T-helper 9 cell (primary cell): ENCODE data around the gene THAP3.
A peak's percentile ranks its signal among the peaks of the same experiment; 100 is the strongest.
"Not testable (repeated sequence)": the region's sequence is repeated elsewhere in the genome, so short reads cannot be mapped to it uniquely, and the experiment has no call there.

ENCODE experiments used
- DNase-seq: peaks from one replicate; pipeline ENCODE4 v3.0.0-alpha.2; 2020

THAP3 gene

DNA sequence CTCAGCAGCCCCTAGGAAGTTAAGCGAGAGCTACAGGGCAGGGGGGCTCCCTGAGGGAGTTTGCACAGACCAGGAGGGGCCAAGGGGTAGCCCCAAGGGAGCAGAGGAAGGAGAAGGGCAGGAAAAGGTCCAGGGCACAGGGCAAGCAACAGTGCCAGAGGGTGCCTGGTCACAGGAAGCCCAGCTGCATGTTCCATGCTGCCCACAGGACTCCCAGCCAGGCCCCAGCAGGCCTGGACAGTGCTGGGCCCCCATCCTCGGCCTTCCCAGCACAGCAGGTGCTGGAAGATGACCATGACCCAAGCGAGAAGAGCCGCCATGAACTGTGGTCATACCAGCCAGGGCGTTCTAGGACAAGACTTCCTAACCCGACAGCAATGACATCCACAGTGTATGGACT, 33.0 kb upstream of the THAP3 start:
- DNase-seq, result no peak

DNA sequence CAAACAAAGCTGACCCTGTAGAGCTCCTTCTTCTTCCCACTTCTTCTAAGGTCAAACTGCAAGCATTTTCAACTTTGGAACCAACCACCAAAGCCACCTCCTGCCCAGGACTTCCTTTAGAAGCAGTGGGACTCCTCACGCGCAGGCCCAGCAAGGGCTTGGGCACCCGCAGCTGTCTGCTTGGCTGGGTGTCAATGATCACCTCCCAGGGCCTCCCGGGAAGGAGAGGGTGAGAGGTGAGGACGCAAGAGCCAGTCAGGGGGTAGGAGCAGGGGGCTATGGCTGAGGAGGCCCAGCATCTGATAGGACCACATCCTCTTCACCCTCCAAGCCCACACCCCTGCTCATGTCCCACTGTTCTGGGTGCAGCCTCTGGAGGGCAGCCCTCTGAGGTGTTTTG, 32.2 kb upstream of the THAP3 start:
- no peak for DNase-seq

DNA sequence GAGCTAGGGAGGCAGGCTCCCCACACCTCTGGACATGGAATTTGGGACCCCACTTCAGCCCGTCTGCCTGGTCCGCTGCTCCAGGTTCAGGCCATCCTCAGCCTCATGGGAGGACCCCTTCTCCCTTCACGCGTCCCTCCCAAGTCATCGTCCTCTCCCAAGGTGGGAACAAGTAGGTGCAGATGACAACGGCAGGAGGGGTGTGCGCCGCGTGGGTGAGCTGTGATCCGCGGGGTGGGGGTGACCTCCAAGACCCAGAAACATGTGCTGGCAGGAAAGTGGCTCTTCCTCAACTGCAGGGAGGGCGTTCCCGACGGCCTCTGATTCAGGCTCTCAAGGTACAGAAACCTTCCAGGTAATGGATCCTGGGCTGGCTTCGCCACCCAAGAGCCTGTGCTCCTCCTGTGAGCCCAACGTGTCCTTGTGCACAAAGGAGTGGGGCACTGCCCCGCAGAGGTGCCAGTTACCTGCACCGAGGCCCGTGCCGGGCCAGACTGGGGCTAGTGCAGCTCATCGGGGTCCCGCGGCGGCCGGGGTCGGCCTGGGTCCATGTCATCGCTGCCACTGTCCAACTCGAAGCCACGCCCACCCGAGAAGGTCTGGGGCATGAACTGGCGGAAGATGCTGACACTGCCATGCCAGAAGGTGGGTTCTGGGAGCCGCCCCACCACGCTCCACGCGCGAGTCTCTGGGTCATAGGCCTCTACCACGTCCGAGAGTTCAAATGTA, 31.6 kb upstream of the THAP3 start:
- no peak for DNase-seq

GRCh38 chr1:6593810-6594209, 30.9 kb upstream of the THAP3 start:
- no peak for DNase-seq

- no peak for DNase-seq
Observed at GRCh38 chr1:6594977-6595740, 29.5 kb upstream of the THAP3 start.

GRCh38 chr1:6596351-6596750, 28.3 kb upstream of the THAP3 start:
- no peak for DNase-seq

GRCh38 chr1:6596886-6597776, 27.5 kb upstream of the THAP3 start:
- no peak for DNase-seq

DNA sequence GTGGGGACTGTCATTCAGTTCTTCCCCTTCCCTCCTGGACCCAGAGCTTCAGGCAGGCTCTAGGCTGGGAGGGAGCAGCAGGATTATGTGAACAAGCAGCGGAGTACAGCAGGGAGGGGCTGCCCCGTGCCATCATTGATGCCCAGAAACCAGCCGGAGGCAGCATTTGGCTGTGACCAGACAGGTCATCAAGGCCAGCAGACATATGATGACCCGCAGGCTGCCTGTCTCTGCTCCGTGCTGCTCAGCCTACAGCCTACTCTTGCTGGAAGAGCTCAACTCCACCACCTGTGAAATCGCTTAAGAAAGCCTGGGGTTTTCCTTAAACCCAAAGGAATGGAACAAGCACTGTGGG, 26.9 kb upstream of the THAP3 start:
- DNase-seq, result no peak

DNA sequence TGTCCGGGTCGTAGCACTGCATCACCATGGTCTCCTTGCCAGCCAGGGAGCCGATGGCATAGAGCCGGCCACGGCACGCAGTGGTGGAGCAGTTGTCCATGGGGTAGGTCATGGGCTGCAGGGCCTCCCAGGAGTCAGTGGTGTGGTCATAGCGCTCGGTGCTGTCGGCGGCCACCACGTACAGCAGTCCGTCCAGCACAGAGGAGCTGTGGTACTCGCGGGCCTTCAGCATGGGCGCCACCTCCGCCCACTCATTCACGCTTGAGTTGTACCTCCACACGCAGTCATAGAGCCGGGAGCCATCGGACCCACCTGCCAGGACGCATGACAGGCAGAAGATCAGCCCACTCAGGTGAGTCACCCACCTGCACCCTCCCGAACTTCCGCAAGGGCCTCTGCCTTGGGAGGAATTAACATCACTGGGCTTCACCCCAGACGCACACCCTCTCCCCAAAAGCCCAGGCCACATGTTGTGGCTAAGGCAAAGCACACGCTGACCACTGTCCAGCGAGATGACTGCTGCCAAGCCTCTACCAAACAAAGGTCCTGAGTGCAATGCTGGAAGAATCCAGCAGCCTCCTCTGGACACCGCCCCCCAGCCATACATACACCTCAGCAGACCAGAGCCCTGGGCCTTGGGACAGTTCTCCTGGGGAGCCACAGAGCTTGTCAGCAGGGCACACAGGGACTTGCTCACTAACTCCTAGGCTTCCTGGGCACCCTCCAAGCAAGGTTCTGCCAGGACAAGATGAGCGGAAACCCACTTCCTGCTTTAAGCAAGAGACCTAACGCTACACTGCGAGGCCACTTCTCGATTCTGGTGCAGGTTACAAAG, 25.3 kb upstream of the THAP3 start:
- DNase-seq, result peak; percentile 32

DNA sequence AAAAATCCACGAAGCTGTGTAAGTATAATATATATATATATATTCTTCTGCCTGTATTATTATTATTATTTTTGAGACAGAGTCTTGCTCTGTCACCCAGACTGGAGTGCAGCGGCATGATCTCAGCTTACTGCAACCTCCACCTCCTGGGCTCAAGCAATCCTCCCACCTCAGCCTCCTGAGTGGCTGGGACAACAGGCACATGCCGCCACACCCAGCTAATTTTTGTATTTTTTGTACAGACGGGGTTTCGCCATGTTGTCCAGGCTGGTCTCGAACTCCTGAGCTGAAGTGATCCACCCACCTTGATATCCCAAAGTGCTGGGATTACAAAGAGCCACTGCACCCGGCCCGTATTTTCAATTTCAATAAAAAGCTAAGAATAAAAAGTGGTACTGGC, 24.7 kb upstream of the THAP3 start:
- not testable (repeated sequence) for DNase-seq

DNA sequence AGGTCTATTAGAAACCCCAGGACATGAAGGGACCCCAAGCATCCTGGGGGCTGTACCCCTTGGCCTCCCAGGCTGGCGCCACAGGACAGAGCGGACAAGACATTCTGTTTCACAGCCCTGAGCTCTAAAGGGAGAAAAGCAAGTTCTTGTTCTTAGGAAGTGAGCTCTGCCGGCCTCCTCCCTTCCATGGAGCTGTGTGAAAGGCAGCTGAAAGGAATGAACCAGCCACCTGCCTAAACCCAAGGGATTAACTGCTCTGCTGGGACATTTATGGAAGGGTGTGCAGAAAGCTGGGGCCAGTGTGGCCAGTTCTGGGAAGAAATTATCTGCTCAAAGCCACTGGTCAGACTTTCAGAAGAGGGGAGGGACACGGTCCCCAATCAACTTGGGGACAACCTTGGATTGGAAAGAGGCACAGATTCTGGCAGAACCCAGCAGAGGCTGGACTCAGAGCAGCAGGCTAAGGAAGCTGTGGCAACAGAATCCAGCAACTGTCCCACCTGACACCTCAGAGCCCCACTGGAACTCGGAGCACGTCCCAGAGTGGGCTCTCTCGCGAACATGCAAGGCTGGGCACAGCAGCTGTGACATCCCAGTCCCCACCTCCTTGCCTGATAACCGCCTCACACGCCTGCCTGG, 24.1 kb upstream of the THAP3 start:
- DNase-seq, result peak; percentile 17

DNA sequence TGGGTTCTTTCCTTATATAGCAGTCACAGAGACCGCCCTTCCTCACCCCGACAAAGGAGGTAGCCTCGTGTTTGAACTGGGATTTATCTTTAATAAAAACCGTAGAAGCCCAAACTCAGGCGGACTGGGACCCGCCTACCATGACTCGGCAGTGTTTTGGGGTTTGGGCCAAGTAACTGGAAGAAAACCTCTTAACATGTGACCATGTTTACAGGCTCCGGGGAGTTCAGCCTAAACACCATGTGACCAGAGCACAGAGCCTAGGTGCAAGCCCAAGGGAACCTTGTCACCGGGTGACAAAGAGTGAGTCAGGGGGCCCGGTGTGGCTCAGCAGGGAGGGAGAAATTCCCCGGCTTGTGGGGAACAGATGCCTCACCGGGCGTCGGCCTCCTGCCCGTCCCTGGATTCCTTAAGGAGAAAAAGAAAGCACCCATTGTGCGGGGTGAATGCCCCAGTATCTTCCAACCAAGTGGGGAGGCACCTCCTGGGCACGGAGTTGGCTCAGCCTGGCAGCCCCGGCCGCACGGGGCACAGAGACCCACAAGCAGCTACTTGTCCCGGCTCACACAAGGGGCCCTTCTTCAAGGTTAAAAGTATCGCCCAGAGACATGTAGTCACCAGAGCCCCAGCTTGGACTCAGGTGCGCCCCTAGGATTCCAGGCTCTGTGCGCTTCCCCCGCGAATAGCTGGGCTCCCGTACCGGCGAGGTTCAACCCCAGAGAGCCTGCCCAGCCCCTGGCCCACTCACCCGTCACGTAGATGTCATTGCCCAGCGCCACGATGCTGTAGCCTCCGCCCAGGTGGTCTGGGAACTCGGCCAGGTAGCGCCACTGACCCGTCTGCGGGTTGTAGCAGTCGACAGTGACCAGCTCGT, 23.4 kb upstream of the THAP3 start:
- DNase-seq, result peak; percentile 66

DNA sequence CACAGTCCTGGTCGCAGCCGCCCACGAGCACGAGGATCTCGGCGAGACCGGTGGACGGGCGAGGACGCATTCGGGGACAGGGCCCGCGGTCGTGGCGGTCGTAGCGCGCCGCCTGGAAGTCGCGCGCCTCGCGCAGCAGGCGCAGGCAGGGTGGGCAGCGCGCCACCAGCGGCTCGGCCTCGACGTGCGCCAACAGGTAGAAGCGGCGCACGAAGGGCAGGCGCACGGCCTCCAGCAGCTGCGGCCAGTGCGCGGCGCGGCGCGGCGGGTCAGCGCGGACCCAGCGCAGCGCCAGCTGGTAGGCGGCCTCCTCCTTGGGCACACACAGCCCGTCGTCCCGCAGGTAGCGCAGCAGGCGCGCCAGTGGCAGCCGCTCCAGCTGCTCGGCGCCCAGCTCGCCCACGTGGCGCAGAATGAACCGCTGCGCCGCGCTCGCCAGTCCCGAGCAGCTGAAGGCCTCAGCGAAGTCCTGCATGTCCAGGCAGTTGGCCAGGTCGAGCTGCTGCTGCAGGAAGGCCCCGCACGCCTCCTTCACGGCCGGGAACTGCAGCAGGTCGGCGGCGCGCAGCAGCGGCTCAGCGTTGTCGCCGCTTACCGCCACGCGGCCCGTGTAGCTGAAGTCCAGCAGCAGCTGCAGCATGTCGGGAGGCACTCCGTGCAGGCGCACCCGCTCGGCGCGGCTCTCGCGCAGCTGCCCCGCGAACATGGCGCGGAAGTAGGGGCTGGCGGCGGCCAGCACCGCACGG, 22.6 kb upstream of the THAP3 start:
- DNase-seq, result no peak

GRCh38 chr1:6602669-6603237, 21.9 kb upstream of the THAP3 start, which contains the start of gene KLHL21:
KLHL21 (minus strand) TSS chr1:6602869; CDS start chr1:6602817, 52 bp downstream.
- peak; percentile 78 for DNase-seq

GRCh38 chr1:6603238-6603914, 21.3 kb upstream of the THAP3 start:
- peak; percentile 32 for DNase-seq

DNA sequence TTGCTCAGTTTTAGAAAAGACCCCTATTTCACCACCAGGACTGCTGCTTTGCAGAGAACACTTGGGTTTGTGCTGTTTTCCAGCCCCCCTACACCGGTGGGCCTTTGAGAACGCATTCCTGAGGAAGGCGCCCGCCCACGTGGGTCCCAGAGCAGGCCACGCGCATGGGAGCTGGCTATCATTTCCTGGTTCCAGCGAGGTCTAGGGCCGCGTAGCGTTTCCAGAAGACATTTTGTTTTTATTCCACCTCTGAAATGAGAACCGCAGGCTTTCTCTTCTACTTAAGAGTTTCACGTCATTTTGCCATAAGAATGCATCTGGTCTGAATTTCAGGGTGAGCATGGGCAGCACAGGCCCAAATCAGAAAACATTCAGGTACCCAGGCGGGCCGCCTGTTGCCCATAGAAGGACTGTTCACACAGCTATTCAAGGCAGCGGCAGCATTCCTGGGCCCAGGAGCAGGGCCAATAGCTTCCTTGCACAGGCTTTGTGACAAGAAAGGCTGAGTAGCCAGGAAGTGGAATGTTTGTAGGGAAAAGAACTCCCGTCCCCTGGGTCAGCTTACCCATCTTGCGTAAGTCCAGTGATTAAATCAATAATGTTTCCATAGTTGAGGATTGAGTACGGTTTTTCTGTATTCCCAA, 20.6 kb upstream of the THAP3 start:
- no peak for DNase-seq

DNA sequence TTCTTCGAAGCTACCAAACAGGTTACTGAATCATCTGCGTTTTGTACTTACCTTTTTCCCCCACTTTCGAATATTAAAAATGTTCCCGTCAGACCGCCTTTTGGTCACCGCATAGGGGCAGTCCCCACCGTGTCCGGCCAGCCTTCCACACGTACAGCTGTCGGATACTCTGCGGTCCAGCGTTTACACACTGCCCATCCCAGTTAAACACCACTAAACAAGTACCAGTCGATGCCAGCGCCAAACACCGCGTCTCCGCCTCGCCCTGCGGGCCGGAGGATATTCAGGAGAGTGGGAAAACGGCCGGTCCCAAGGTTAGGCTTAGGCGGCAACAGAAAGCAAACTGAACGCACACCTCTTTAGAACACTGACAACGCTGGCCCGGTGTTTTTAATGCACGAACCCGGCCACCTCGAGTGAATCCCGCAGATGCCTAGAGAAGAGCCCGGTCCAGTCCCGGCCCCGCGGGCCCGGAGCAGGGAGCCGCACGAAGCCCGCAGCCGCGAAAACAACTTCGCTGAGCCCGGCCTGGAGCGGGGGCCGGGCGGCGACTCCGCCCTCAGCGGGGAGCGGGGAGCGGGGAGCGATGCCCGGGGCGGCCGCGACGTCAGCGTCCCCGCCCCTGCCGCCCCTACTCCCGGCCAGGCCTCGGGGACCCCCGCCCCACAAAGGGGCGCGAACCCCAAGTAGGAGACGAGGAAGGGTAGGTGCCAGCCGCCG, 11.9 kb upstream of the THAP3 start:
- peak; percentile 27 for DNase-seq
